GM23338 (cell line): ENCODE results near the gene PPP2R2B. TPM values are rescaled to one million over a fixed set of nuclear protein-coding genes. Genes with fewer than 3 reads are reported as not detected.

Experiments
- ATAC-seq: fragments of 200-7000 bp; cut with Tn5 transposase; 3 replicates; pipeline ENCODE4 v1.9.1; 2020
- DNase-seq: peaks from one replicate; pipeline ENCODE4 v3.0.0-alpha.2; 2015; ENCODE audit warnings: low spot score
- H2AFZ ChIP-seq: fragments of 200-600 bp; sonication (generic); 2 replicates; pipeline ENCODE4 v1.8.0; 2016; ENCODE audit warnings: antibody characterized with exemption, mild to moderate bottlenecking, moderate library complexity
- H3F3A ChIP-seq: fragments of 200-600 bp; sonication (generic); replicated peaks from 2 replicates; pipeline ENCODE4 v1.8.0; 2017; ENCODE audit warnings: antibody characterized with exemption, mixed run types, low read depth
- H3K27ac ChIP-seq: fragments of 200-600 bp; sonication (generic); 2 replicates; pipeline ENCODE4 v1.6.1; 2016; ENCODE audit warnings: low read depth
- H3K27me3 ChIP-seq: fragments of 200-600 bp; sonication (generic); 2 replicates; pipeline ENCODE4 v1.8.0; 2016; ENCODE audit warnings: mild to moderate bottlenecking, mixed run types, moderate library complexity; ENCODE audit not compliant: insufficient read depth
- H3K36me3 ChIP-seq: fragments of 200-600 bp; sonication (generic); 2 replicates; pipeline ENCODE4 v1.8.0; 2016; ENCODE audit warnings: mild to moderate bottlenecking; ENCODE audit not compliant: insufficient read depth
- H3K4me1 ChIP-seq: fragments of 200-600 bp; sonication (generic); 2 replicates; pipeline ENCODE4 v1.8.0; 2016; ENCODE audit warnings: mild to moderate bottlenecking, moderate library complexity; ENCODE audit not compliant: insufficient read depth
- H3K4me2 ChIP-seq: fragments of 200-600 bp; sonication (generic); 2 replicates; pipeline ENCODE4 v1.7.1; 2017; ENCODE audit warnings: mixed run types
- H3K4me3 ChIP-seq: fragments of 200-600 bp; sonication (generic); 2 replicates; pipeline ENCODE4 v1.6.1; 2016; ENCODE audit warnings: mixed run types
- H3K79me2 ChIP-seq: fragments of 200-600 bp; sonication (generic); replicated peaks from 2 replicates; pipeline ENCODE4 v1.8.0; 2017; ENCODE audit warnings: mild to moderate bottlenecking; ENCODE audit not compliant: insufficient read depth
- H3K9me2 ChIP-seq: fragments of 200-600 bp; sonication (generic); 2 replicates; pipeline ENCODE4 v1.8.0; 2017; ENCODE audit not compliant: insufficient read depth
- H4K20me1 ChIP-seq: fragments of 200-600 bp; sonication (generic); replicated peaks from 2 replicates; pipeline ENCODE4 v1.8.0; 2017; ENCODE audit warnings: mild to moderate bottlenecking; ENCODE audit not compliant: insufficient read depth
- H3K27ac Mint-ChIP-seq: 2 replicates; pipeline ENCODE4 v1.8.0; 2020; ENCODE audit warnings: inconsistent platforms, mild to moderate bottlenecking, moderate library complexity, mixed read lengths
- H3K27me3 Mint-ChIP-seq: 3 replicates; pipeline ENCODE4 v1.8.0; 2022; ENCODE audit warnings: low read depth, mild to moderate bottlenecking, moderate library complexity, mixed read lengths, inconsistent platforms; ENCODE audit not compliant: insufficient read depth, poor library complexity
- H3K36me3 Mint-ChIP-seq: 3 replicates; pipeline ENCODE4 v1.8.0; 2021; ENCODE audit warnings: low read depth, mild to moderate bottlenecking, inconsistent platforms, moderate library complexity, mixed read lengths
- H3K4me1 Mint-ChIP-seq: 3 replicates; pipeline ENCODE4 v1.8.0; 2020; ENCODE audit warnings: mild to moderate bottlenecking, inconsistent platforms, mixed read lengths
- H3K4me3 Mint-ChIP-seq: 3 replicates; pipeline ENCODE4 v1.8.0; 2021; ENCODE audit warnings: moderate library complexity, mild to moderate bottlenecking, inconsistent platforms, mixed read lengths
- H3K9me3 Mint-ChIP-seq: 3 replicates; pipeline ENCODE4 v1.8.0; 2020; ENCODE audit warnings: moderate library complexity, mild to moderate bottlenecking, inconsistent platforms, mixed read lengths
- CREB1 ChIP-seq: fragments of 250-450 bp; sonication (Bioruptor Pico); IDR thresholded peaks from 2 replicates; pipeline ENCODE4 v1.5.0; 2020; ENCODE audit warnings: low read depth, mild to moderate bottlenecking, moderate library complexity
- CTCF ChIP-seq, 2 experiments: fragments of 200-600 bp in 1 of 2; sonication (generic) in 1 of 2; conservative IDR thresholded peaks; 2 replicates each; pipeline versions ENCODE4 v1.5.1 to v1.6.1; 2016 to 2017; ENCODE audit warnings: antibody characterized with exemption in 2 of 2, low read depth in 2 of 2, mild to moderate bottlenecking in 2 of 2, moderate library complexity in 1 of 2
- EZH2 ChIP-seq: fragments of 200-600 bp; sonication (generic); IDR thresholded peaks from one replicate; pipeline ENCODE4 v1.8.0; 2017; ENCODE audit warnings: antibody characterized with exemption, mild to moderate bottlenecking, low read depth; ENCODE audit not compliant: unreplicated experiment
- EZH2phosphoT487 ChIP-seq: fragments of 200-600 bp; sonication (generic); IDR thresholded peaks from one replicate; pipeline ENCODE4 v1.8.1; 2018; ENCODE audit warnings: antibody characterized with exemption; ENCODE audit not compliant: unreplicated experiment
- JUNB ChIP-seq: IDR thresholded peaks from one replicate; pipeline ENCODE4 v1.6.1; 2016; ENCODE audit warnings: antibody characterized with exemption; ENCODE audit not compliant: unreplicated experiment
- POLR2AphosphoS5 ChIP-seq: IDR thresholded peaks from 2 replicates; pipeline ENCODE4 v1.6.1; 2016; ENCODE audit warnings: antibody characterized with exemption, low read depth
- STAT1 ChIP-seq: IDR thresholded peaks from one replicate; pipeline ENCODE4 v1.6.1; 2016; ENCODE audit warnings: antibody characterized with exemption; ENCODE audit not compliant: unreplicated experiment
- ZNF331 ChIP-seq: fragments of 250-450 bp; sonication (Bioruptor Pico); IDR thresholded peaks from 2 replicates; pipeline ENCODE4 v1.5.0; 2020; ENCODE audit warnings: low read depth, mild to moderate bottlenecking, moderate library complexity
- ZNF462 ChIP-seq: fragments of 250-450 bp; sonication (Bioruptor Pico); IDR thresholded peaks from 2 replicates; pipeline ENCODE4 v1.5.0; 2020; ENCODE audit warnings: mild to moderate bottlenecking, moderate library complexity
- polyA plus RNA-seq: library from polyadenylated mRNA; unstranded; fragments of >200 nt; fragmentation: Nextera tagmentation; extraction: Ambion mirVana; gene quantifications from 2 replicates; pipeline ENCODE4 v1.2.1, GENCODE V29; 2016
- total RNA-seq: library from RNA; depleted of rRNA; stranded (reverse); fragments of >200 nt; shearing (Covaris generic); gene quantifications from 2 replicates; pipeline ENCODE4 v1.2.3, GENCODE V29; 2014

Gene PPP2R2B
- total and polyA plus RNA-seq, 2 experiments from 2014 or later, result 21.3 to 33.9 TPM

DNA sequence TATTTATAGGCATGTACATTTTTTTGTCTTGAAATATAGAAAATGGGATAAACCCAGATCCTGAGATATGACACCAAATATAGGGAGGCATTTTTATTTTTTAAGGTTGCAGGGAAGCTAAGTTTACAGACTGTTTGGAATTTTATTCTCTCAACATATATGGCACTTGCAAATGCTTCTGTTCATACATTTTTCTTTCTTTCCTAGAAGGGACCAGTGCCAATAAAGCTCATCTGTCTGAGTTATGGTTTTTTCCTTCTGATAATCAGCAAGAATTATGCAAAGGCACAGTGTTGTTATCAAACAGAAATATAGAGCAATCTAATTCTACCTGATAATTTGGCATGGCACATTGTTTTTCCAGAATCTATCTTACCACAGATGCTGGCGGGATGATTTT lies 205.7 kb downstream of the PPP2R2B start:
- no peak overlapping the region for H3K27ac Mint-ChIP-seq

DNA sequence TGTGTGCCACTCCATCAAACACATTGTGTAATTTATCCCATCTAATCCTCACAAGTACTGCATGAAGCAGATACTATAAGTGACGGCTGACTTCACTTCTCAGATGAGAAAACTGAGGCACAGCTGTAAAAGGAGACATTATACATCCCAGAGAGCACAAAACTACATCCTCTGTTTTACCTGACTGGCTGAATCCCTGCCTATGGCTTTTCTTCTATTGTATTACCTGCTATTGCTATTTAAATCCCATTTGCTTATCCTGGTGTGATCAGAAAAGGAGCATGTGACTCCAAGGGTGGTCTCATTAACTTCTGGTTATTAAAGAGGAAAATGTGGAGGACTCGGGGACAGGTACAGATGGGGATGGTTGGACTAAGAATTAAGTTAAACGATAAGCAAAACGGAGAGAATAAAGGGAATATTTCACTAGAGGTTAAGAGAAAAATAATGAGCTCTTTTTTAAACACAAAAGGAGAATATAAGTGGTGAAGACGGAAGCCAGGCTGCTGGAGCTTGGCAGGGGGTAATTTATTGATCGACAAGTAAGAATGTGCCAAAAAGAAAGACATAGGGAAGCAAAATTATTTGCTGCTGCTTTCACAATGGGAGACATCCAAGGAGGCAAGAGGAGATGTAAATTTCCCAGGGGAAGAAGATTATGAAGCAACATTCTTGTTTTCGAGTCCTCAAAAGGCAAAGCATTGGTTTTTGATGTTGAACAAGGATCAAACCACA lies 206.8 kb downstream of the PPP2R2B start:
- Mint-ChIP-seq H3K36me3 (no peaks in the 10 kb centered on the region), H3K4me1 (peaks cover 20% of the 10 kb centered on the region), H3K4me3 (no peak overlapping the region), H3K9me3 (no peaks in the 10 kb centered on the region), H3K27ac (peak overlapping the region; percentile 6), H3K27me3 (peaks cover 2% of the 10 kb centered on the region)
- 0 out of 2 replicates have a peak overlapping the region, but pooled peaks have one; percentile 18 for H2AFZ ChIP-seq
- peaks cover 14% of the 10 kb centered on the region for H3K4me1 ChIP-seq
- H3K9me2 ChIP-seq, result no peaks in the 10 kb centered on the region
- no peaks in the 10 kb centered on the region for H3K36me3 ChIP-seq
- H3K4me3 ChIP-seq, result no peak overlapping the region
- no peaks in the 10 kb centered on the region for H3F3A ChIP-seq
- H3K27me3 ChIP-seq, result no peaks in the 10 kb centered on the region
- ATAC-seq (peak; percentile 65), DNase-seq (no peak)
- H3K27ac ChIP-seq, result no peak overlapping the region
- peak overlapping the region; percentile 53 for H3K4me2 ChIP-seq
- no peaks in the 10 kb centered on the region for H4K20me1 ChIP-seq
- H3K79me2 ChIP-seq, result no peaks in the 10 kb centered on the region
- TF ChIP-seq JUNB, result no peak
- TF ChIP-seq EZH2phosphoT487, result no peak
- TF ChIP-seq POLR2AphosphoS5, result no peak
- no peak for TF ChIP-seq EZH2
- TF ChIP-seq CTCF (conservative IDR thresholded peaks at IDR 0.05; ENCODE audit: low read depth in 2 of 2), result no peak
- TF ChIP-seq ZNF462, result no peak

More for the DNA sequence above, 205.7 kb downstream of the PPP2R2B start:
- Mint-ChIP-seq H3K36me3 (no peaks in the 10 kb centered on the region), H3K4me1 (peaks cover 20% of the 10 kb centered on the region), H3K27me3 (peaks cover 2% of the 10 kb centered on the region), H3K9me3 (no peaks in the 10 kb centered on the region), H3K4me3 (no peak overlapping the region)
- Histone ChIP-seq H3F3A (no peaks in the 10 kb centered on the region), H3K79me2 (no peaks in the 10 kb centered on the region), H3K36me3 (no peaks in the 10 kb centered on the region), H3K4me1 (peaks cover 14% of the 10 kb centered on the region), H3K4me3 (no peak overlapping the region), H3K4me2 (no peak overlapping the region), H3K27ac (no peak overlapping the region), H3K9me2 (no peaks in the 10 kb centered on the region), H2AFZ (no peak overlapping the region), H3K27me3 (no peaks in the 10 kb centered on the region), H4K20me1 (no peaks in the 10 kb centered on the region)
- DNase-seq, result no peak
- TF ChIP-seq ZNF331 (no peak), JUNB (no peak), STAT1 (no peak), EZH2phosphoT487 (no peak), CTCF (conservative IDR thresholded peaks at IDR 0.05; ENCODE audit: low read depth in 2 of 2) (no peak), CREB1 (CRISPR knock-in tag) (no peak)
- no peak for ATAC-seq
